ACC112 (cell line): ENCODE results near the gene FAM240B.

ENCODE experiments used
- H2AFZ ChIP-seq: fragments of 200-600 bp; sonication (generic); one replicate; pipeline ENCODE4 v1.6.0; 2017; ENCODE audit warnings: antibody characterized with exemption, low read length; ENCODE audit not compliant: unreplicated experiment
- H3K27ac ChIP-seq: fragments of 200-600 bp; sonication (generic); 2 replicates; pipeline ENCODE4 v1.5.1; 2014; ENCODE audit warnings: low read depth, mild to moderate bottlenecking, antibody characterized with exemption, low read length, moderate library complexity
- H3K27me3 ChIP-seq: fragments of 200-600 bp; sonication (generic); 2 replicates; pipeline ENCODE4 v1.6.1; 2014; ENCODE audit warnings: mild to moderate bottlenecking, antibody characterized with exemption, low read length, moderate library complexity, mixed read lengths; ENCODE audit not compliant: insufficient read depth
- H3K36me3 ChIP-seq: fragments of 200-600 bp; sonication (generic); 2 replicates; pipeline ENCODE4 v1.6.1; 2016; ENCODE audit warnings: mild to moderate bottlenecking, antibody characterized with exemption, low read length, moderate library complexity, mixed read lengths; ENCODE audit not compliant: insufficient read depth
- H3K4me1 ChIP-seq: fragments of 200-600 bp; sonication (generic); one replicate; pipeline ENCODE4 v1.6.1; 2016; ENCODE audit warnings: low read length, mixed read lengths; ENCODE audit not compliant: insufficient read depth, unreplicated experiment, control insufficient read depth
- H3K4me3 ChIP-seq: fragments of 200-600 bp; sonication (generic); 2 replicates; pipeline ENCODE4 v1.5.1; 2014; ENCODE audit warnings: mild to moderate bottlenecking, low read depth, low read length
- H3K79me2 ChIP-seq: fragments of 200-600 bp; sonication (generic); one replicate; pipeline ENCODE4 v1.6.0; 2016; ENCODE audit warnings: low read length; ENCODE audit not compliant: control insufficient read depth, unreplicated experiment, insufficient read depth

FAM240B gene

GRCh38 chr9:38720083-38720745 lies at the start of gene FAM240B:
TSS of gene FAM240B (minus strand) at chr9:38720133. CDS start at chr9:38703999, 16,134 bp downstream.
- H3K27me3 ChIP-seq, result no peaks in the 10 kb centered on the region
- H2AFZ ChIP-seq, result no peak within 1 kb of the TSS
- no peaks in the 10 kb centered on the region for H3K36me3 ChIP-seq
- no peak within 1 kb of the TSS for H3K27ac ChIP-seq
- no peaks in the 10 kb centered on the region for H3K4me1 ChIP-seq
- no peak within 1 kb of the TSS for H3K4me3 ChIP-seq
- no peaks in the 10 kb centered on the region for H3K79me2 ChIP-seq

GRCh38 chr9:38768351-38768761 lies 48.4 kb upstream of the FAM240B start:
- H3K27me3 ChIP-seq, result no peaks in the 10 kb centered on the region
- no peak overlapping the region for H3K27ac ChIP-seq
- H3K79me2 ChIP-seq, result no peaks in the 10 kb centered on the region
- no peak overlapping the region for H3K4me3 ChIP-seq
- H3K4me1 ChIP-seq, result no peaks in the 10 kb centered on the region
- no peak overlapping the region for H2AFZ ChIP-seq
- H3K36me3 ChIP-seq, result no peaks in the 10 kb centered on the region

- Histone ChIP-seq H3K4me1 (no peaks in the 10 kb centered on the region), H3K36me3 (no peaks in the 10 kb centered on the region), H3K4me3 (no peak overlapping the region), H3K27me3 (no peaks in the 10 kb centered on the region), H2AFZ (no peak overlapping the region), H3K27ac (no peak overlapping the region), H3K79me2 (no peaks in the 10 kb centered on the region)
Measured at GRCh38 chr9:38765101-38765500, 45.2 kb upstream of the FAM240B start.

- H3K27me3 ChIP-seq, result no peaks in the 10 kb centered on the region
- no peak overlapping the region for H2AFZ ChIP-seq
- H3K36me3 ChIP-seq, result no peaks in the 10 kb centered on the region
- no peak overlapping the region for H3K27ac ChIP-seq
- no peaks in the 10 kb centered on the region for H3K4me1 ChIP-seq
- no peaks in the 10 kb centered on the region for H3K79me2 ChIP-seq
- no peak overlapping the region for H3K4me3 ChIP-seq
Measured at GRCh38 chr9:38761999-38762398, 42.1 kb upstream of the FAM240B start.

- H3K36me3 ChIP-seq, result no peaks in the 10 kb centered on the region
- no peaks in the 10 kb centered on the region for H3K4me1 ChIP-seq
- H3K27me3 ChIP-seq, result no peaks in the 10 kb centered on the region
- H3K27ac ChIP-seq, result no peak overlapping the region
- H3K4me3 ChIP-seq, result no peak overlapping the region
- H2AFZ ChIP-seq, result no peak overlapping the region
- no peaks in the 10 kb centered on the region for H3K79me2 ChIP-seq
Measured at GRCh38 chr9:38761339-38761738, 41.4 kb upstream of the FAM240B start.

GRCh38 chr9:38756702-38757101 lies 36.8 kb upstream of the FAM240B start:
- Histone ChIP-seq H3K36me3 (no peaks in the 10 kb centered on the region), H3K27ac (no peak overlapping the region), H3K4me1 (no peaks in the 10 kb centered on the region)

GRCh38 chr9:38747941-38748340 lies 28.0 kb upstream of the FAM240B start:
- Histone ChIP-seq H3K36me3 (no peaks in the 10 kb centered on the region), H3K79me2 (no peaks in the 10 kb centered on the region), H2AFZ (no peak overlapping the region), H3K27ac (no peak overlapping the region), H3K27me3 (peaks cover 7% of the 10 kb centered on the region; the same call in 1 of the 2 replicates), H3K4me3 (no peak overlapping the region), H3K4me1 (no peaks in the 10 kb centered on the region)

More at GRCh38 chr9:38756702-38757101, 36.8 kb upstream of the FAM240B start:
- no peak overlapping the region for H2AFZ ChIP-seq
- H3K79me2 ChIP-seq, result no peaks in the 10 kb centered on the region
- no peak overlapping the region for H3K4me3 ChIP-seq
- H3K27me3 ChIP-seq, result peaks cover 6% of the 10 kb centered on the region; the same call in 1 of the 2 replicates

GRCh38 chr9:38747067-38747466 lies 27.1 kb upstream of the FAM240B start:
- no peak overlapping the region for H2AFZ ChIP-seq
- no peak overlapping the region for H3K27ac ChIP-seq
- no peak overlapping the region for H3K4me3 ChIP-seq
- no peaks in the 10 kb centered on the region for H3K79me2 ChIP-seq
- H3K27me3 ChIP-seq, result peaks cover 3% of the 10 kb centered on the region; the same call in 1 of the 2 replicates
- H3K36me3 ChIP-seq, result no peaks in the 10 kb centered on the region
- no peaks in the 10 kb centered on the region for H3K4me1 ChIP-seq

GRCh38 chr9:38746303-38746702 lies 26.4 kb upstream of the FAM240B start:
- Histone ChIP-seq H3K36me3 (no peaks in the 10 kb centered on the region), H3K27ac (no peak overlapping the region), H3K4me1 (no peaks in the 10 kb centered on the region), H3K79me2 (no peaks in the 10 kb centered on the region), H3K27me3 (no peaks in the 10 kb centered on the region; the same call in 1 of the 2 replicates), H2AFZ (no peak overlapping the region), H3K4me3 (no peak overlapping the region)

- Histone ChIP-seq H2AFZ (no peak overlapping the region), H3K27me3 (no peaks in the 10 kb centered on the region; the same call in 1 of the 2 replicates), H3K4me1 (no peaks in the 10 kb centered on the region), H3K36me3 (no peaks in the 10 kb centered on the region), H3K4me3 (no peak overlapping the region), H3K27ac (no peak overlapping the region), H3K79me2 (no peaks in the 10 kb centered on the region)
Measured at GRCh38 chr9:38744484-38744883, 24.6 kb upstream of the FAM240B start.

- Histone ChIP-seq H3K4me1 (no peaks in the 10 kb centered on the region), H3K4me3 (no peak overlapping the region), H3K27ac (no peak overlapping the region), H3K27me3 (no peaks in the 10 kb centered on the region; the same call in 1 of the 2 replicates), H2AFZ (no peak overlapping the region), H3K36me3 (no peaks in the 10 kb centered on the region), H3K79me2 (no peaks in the 10 kb centered on the region)
Measured at GRCh38 chr9:38737246-38737645, 17.3 kb upstream of the FAM240B start.
